ENCODE measurements around the gene DIDO1. TPM values are rescaled to one million over a fixed set of nuclear protein-coding genes. Genes with fewer than 3 reads are reported as not detected.

DIDO1 gene
- total RNA-seq, 1 experiment from 2014 or later, result 85.9 TPM

DNA sequence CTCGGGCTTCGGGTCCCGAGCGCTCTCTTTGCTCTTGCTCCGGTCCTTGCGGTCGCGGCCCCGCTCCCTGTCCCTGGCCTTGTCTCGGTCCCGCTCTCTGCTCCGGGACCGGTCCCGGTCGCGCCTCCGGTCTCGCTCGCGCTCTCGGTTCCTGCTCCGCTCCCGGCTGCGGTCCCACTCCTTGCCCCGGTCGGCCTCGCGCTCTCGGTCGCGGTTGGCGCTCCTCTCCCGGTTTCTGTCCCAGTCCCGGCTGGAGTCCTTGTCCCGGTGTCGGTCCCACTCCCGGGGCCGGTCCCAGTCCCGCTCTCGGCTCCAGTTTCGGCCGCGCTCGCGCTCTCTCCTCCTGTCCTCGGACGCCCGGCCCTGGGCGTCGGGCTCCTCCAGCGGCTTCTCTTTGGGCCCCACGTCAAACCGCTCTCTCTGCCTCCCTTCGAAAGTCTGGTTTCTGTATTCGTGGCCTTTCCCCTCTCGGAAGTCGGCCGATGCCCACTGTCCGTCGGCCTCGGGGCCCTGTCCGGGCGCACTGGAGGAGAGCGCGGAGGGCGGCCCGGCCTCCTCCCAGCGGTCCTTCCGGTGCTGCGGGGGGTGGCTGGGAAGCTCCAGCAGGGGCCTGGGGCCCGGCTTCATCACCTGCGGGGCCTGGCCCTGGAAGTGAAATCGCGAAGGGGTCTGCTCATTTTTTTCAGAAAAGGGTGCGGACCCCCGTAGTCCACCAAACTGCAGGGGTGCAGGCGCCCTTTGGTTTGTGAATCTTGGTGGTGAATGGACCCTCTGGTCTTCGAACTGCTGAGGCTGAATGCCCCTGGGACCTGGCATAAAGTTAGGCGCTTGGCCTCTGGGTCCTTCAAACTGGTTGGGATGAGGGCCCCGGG is 46.8 kb downstream of the DIDO1 start:
- H3K4me1 Mint-ChIP-seq, result peaks cover 23 to 36% of the 10 kb centered on the region in 2 experiments
- peak overlapping the region in 2 of 3 experiments; percentile 39 to 66; a peak in 2 of 7 replicates for H3K27ac Mint-ChIP-seq
- Histone ChIP-seq H4K5ac (ENCODE audit: insufficient read length, low read depth, low read length) (no peak overlapping the region), H2AK5ac (ENCODE audit: insufficient read length, low read length) (no peak overlapping the region), H2BK12ac (ENCODE audit: insufficient read length, low read depth, low read length) (no peak overlapping the region), H3K27ac (ENCODE audit: insufficient read length, low read depth, low read length) (no peak overlapping the region), H3K18ac (ENCODE audit: insufficient read length, low read depth, low read length) (no peak overlapping the region), H4K91ac (ENCODE audit: insufficient read length, low read depth, low read length) (no peak overlapping the region), H3K9ac (ENCODE audit: extremely low read depth, insufficient read length, low read length) (no peak overlapping the region), H3T11ph (ENCODE audit: low read length) (no peak overlapping the region), H4K20me1 (ENCODE audit: control insufficient read depth, insufficient read depth, insufficient read length) (no peaks in the 10 kb centered on the region), H3K23ac (ENCODE audit: insufficient read length, low read depth, low read length) (no peak overlapping the region), H2BK15ac (ENCODE audit: low read depth, low read length) (no peak overlapping the region), H3K23me2 (ENCODE audit: insufficient read length, low read depth, low read length, poor library complexity, severe bottlenecking) (no peaks in the 10 kb centered on the region), H3K79me1 (ENCODE audit: insufficient read depth, low read depth, low read length, poor library complexity, severe bottlenecking) (no peaks in the 10 kb centered on the region), H3K4ac (ENCODE audit: low read depth, low read length) (no peak overlapping the region), H2AFZ (ENCODE audit: low read length) (no peak overlapping the region), H3K27me3 (ENCODE audit: insufficient read depth, low read length) (no peaks in the 10 kb centered on the region), H2BK20ac (ENCODE audit: low read depth, low read length, poor library complexity, severe bottlenecking) (no peak overlapping the region), H2BK120ac (ENCODE audit: low read depth, low read length, poor library complexity, severe bottlenecking) (no peak overlapping the region), H3K14ac (ENCODE audit: insufficient read depth, low read length) (no peak overlapping the region; the same call in 1 of the 2 replicates), H3K9me3 (ENCODE audit: control insufficient read depth, low read depth, low read length) (no peaks in the 10 kb centered on the region), H3K79me2 (ENCODE audit: insufficient read depth, low read length) (no peaks in the 10 kb centered on the region), H3K4me1 (ENCODE audit: insufficient read depth, low read length) (no peaks in the 10 kb centered on the region; the same call in 1 of the 2 replicates), H3K4me2 (ENCODE audit: insufficient read depth, insufficient read length, low read length) (no peak overlapping the region), H2BK5ac (ENCODE audit: insufficient read length, low read length) (no peak overlapping the region), H3K56ac (ENCODE audit: insufficient read length, low read depth, low read length) (no peak overlapping the region), H4K8ac (replicated peaks; ENCODE audit: insufficient read length, low read depth, low read length) (no peak overlapping the region)
- peaks cover 3% of the 10 kb centered on the region; the same call in 1 of the 2 replicates for H3K27me3 Mint-ChIP-seq (ENCODE audit: low read depth)
- DNase-seq, result peak; percentile 61
- H3K36me3 Mint-ChIP-seq (ENCODE audit: insufficient read depth in 1 of 3, low read depth in 3 of 3), result peaks cover 0 to 28% (median 11%) of the 10 kb centered on the region in 3 experiments; a peak in 5 of 7 replicates
- H3K4me3 Mint-ChIP-seq, result peak overlapping the region in 1 of 2 experiments; percentile 69; a peak in 3 of 5 replicates
- H3K9me3 Mint-ChIP-seq, result peaks cover 2 to 8% of the 10 kb centered on the region in 2 experiments; a peak in 4 of 5 replicates
- WGBS (ENCODE audit: extremely low coverage, insufficient read length, low lambda C conversion rate), result no CpG with 5 or more reads among the region's 80 CpGs
- TF ChIP-seq, protein P1, sequence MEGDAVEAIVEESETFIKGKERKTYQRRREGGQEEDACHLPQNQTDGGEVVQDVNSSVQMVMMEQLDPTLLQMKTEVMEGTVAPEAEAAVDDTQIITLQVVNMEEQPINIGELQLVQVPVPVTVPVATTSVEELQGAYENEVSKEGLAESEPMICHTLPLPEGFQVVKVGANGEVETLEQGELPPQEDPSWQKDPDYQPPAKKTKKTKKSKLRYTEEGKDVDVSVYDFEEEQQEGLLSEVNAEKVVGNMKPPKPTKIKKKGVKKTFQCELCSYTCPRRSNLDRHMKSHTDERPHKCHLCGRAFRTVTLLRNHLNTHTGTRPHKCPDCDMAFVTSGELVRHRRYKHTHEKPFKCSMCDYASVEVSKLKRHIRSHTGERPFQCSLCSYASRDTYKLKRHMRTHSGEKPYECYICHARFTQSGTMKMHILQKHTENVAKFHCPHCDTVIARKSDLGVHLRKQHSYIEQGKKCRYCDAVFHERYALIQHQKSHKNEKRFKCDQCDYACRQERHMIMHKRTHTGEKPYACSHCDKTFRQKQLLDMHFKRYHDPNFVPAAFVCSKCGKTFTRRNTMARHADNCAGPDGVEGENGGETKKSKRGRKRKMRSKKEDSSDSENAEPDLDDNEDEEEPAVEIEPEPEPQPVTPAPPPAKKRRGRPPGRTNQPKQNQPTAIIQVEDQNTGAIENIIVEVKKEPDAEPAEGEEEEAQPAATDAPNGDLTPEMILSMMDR (conservative IDR thresholded peaks at IDR 0.05), result no peak
